Measurements from ENCODE around the gene FBXL13.
"Not testable (repeated sequence)": the region's sequence is repeated elsewhere in the genome, so short reads cannot be mapped to it uniquely, and the experiment has no call there.

Gene FBXL13

DNA sequence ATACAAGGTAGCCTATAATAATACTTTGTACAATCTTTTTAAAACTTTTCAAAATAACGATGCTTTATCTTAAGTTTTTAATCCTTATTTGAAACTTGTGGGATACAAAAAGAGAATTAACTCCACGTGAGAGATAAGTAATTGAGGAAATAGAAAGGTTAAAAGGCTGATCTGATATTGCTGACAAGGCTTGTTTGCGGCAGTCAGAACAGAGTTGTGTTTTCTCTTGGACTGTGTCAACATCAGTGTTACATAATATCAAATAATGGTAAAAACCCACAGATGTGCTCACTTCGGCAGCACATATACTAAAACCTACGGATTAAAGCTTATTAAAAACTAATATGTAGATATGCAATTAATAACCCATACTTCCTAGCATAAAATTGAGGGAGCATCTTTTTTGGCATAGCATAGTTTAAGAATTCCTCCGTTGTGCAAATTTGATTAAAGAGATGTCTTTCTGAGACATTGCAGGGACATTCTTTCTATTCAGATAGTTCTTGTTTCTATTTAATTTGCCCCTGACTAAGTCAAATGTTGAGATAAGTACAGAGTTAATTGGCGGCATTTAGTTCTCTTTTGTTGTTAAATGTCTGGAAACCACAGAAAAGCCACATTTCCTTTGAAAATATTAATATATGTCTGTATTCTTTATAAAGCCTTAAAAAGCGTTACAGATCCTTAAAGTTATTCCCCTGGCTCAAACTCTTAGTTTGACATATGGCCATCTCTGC lies 262.5 kb downstream of the FBXL13 start:
- no peak for DNase-seq

GRCh38 chr7:102810916-102811315 lies 263.7 kb downstream of the FBXL13 start:
- DNase-seq, result no peak

- DNase-seq, result no peak
Observed at GRCh38 chr7:102806613-102807012, 268.0 kb downstream of the FBXL13 start.

GRCh38 chr7:102795987-102796595 lies 278.5 kb downstream of the FBXL13 start:
- not testable (repeated sequence) for DNase-seq

DNA sequence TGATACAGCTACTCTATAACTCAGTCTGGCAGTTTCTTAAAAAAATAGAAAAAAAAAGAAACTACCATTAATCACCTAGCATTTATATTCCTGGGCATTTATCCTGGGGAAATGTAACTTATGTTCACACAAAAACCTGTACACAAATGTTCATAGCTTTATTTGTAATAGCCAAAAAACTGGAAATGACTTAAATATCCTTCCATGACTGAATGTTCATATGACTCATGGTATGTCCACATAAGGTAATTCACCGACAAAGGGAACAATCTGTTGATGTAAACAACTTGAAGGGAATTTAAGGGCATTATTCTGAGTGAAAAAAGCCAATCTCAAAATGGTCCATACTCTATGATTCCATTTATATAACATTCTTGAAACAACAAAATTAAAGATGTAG lies 280.0 kb downstream of the FBXL13 start:
- not testable (repeated sequence) for DNase-seq

GRCh38 chr7:102791831-102792230 lies 282.8 kb downstream of the FBXL13 start:
- DNase-seq, result not testable (repeated sequence)

DNA sequence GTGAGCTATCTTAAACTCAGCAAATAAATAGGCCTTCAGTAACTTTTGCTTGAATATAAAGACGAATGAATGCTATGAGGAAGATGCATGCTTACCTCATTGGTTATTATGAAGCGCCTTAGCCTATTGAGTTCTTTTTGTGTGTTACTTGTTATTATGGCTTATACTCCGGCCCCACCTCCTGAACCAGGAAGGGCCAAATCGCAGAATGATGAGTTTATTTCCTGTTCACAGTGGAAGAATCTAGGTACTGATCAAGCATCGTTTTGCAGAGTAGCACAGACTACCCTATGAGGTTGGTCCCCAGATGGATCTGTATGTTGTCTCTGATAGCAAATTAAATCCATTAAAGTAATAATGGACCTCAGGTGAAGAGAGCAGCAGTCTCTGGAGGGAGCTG lies 283.2 kb downstream of the FBXL13 start:
- DNase-seq, result not testable (repeated sequence)

GRCh38 chr7:102790364-102791100 lies 284.1 kb downstream of the FBXL13 start:
- not testable (repeated sequence) for DNase-seq

GRCh38 chr7:102788770-102789169 lies 285.8 kb downstream of the FBXL13 start:
- DNase-seq, result not testable (repeated sequence)

- DNase-seq, result not testable (repeated sequence)
Observed at GRCh38 chr7:102780926-102781325, 293.7 kb downstream of the FBXL13 start.

- not testable (repeated sequence) for DNase-seq
Observed at GRCh38 chr7:102778663-102779062, 295.9 kb downstream of the FBXL13 start.

GRCh38 chr7:102776217-102776616 lies 298.4 kb downstream of the FBXL13 start:
- DNase-seq, result not testable (repeated sequence)

GRCh38 chr7:102770467-102770866 lies 304.1 kb downstream of the FBXL13 start:
- DNase-seq, result not testable (repeated sequence)

GRCh38 chr7:102769657-102770192 lies 304.9 kb downstream of the FBXL13 start:
- DNase-seq, result not testable (repeated sequence)

DNA sequence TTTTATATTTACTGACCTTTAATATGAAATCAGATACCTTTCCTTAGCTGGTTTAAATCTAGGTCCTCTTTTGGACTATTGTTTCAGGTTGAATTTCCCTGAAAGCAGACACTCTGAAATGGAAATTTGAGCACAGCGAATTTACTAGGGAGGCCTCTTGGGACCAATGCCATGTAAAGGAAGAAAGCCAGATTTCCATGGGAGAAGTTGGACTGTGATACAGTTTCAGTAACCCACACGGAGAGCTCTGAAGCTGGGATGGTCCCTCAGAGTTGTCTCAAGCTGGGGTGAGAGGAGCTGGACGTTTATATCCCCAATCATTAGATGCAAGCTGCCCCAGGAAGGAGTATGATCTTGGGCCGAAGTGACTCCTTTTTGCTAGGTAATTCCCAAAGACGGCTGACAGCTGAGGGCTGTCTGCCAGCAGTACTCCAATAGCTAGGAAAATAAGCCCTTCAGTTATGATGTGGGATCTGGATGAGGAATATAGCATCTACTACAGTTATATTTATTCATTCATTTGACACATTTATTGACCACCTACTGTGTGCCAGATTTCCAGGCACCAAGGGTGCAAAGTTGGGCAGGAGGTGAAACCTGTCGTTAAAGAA lies 311.2 kb downstream of the FBXL13 start:
- not testable (repeated sequence) for DNase-seq
